GM21367 (cell line): ENCODE data around the gene CACHD1.
"Not testable (repeated sequence)": the region's sequence is repeated elsewhere in the genome, so short reads cannot be mapped to it uniquely, and the experiment has no call there.

Experiments used
- ATAC-seq: cut with Tn5 transposase; IDR thresholded peaks from one replicate; pipeline ENCODE4 v1.9.1; 2021; ENCODE audit not compliant: unreplicated experiment

Gene CACHD1

DNA sequence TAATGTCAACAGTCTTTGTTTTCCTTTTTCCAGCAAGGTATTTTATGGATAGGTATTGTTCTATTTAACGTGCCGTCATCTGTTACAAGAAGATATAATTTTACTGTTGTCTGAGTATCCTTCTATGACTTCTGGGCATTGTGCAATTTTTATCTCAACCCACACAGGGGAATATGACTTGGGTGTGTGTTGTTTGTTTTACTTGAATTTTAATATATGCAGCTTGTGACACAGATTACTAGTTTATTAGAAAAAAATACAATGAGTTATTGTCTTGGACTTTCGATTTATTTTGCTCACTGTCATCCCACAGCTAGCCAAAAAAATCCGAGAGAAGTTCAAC is 111.9 kb downstream of the CACHD1 start:
- ATAC-seq = no peak

DNA sequence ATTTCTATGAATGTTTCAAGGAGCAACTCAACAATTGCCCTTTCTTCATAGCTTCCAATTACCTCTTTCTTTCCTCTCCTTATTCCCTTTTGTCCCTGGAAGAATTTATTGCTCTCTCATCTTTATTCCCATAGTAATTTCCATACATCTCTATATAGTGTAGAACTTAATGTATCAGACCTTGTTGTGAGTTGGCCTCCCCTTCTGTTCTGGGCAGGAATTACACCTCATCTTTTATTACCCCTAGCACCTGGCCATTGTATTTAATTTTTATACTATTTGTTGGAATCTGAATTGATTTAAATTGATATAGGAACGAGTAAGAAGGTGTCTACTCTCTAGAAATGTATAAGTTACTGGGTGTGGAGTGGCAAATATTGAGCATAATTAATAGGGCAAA is 114.5 kb downstream of the CACHD1 start:
- ATAC-seq = no peak

DNA sequence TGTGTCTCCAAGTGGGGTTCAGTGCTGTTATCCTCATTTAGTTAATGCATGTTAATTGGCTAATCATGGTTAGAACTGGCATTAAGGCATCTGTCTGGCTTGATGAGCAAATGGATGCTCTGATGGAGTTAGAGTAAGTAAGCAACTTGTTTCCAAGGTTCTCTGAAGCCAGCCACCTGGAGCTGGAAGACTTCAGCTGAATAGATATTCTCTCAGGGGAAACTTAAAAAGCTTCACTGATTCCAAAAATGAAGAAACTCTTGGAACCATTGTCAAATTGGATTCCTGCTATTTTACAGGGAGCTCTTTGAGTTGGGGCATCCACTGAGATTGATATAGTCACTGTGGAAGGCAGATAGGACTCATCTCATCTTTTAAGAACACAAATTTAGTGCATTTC is 118.9 kb downstream of the CACHD1 start:
- no peak for ATAC-seq

DNA sequence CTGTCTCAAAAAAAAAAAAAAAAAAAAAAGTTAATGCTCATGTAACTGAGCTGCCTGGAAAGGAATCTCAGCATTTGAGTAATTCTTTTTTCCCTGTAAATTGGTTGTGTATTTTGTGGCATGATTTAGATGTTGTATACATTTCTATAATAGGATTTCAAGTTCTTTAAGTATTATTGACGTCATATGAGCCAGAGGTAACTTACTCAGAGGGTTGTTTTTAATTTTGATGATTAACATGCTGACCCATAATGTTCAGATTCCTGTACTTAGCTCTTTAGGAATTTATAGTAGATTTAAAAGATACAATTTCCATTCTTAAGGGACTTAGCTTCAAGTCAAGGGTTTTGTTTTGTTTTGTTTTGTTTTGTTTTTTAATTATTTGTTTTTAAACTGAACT is 120.4 kb downstream of the CACHD1 start:
- ATAC-seq = no peak

DNA sequence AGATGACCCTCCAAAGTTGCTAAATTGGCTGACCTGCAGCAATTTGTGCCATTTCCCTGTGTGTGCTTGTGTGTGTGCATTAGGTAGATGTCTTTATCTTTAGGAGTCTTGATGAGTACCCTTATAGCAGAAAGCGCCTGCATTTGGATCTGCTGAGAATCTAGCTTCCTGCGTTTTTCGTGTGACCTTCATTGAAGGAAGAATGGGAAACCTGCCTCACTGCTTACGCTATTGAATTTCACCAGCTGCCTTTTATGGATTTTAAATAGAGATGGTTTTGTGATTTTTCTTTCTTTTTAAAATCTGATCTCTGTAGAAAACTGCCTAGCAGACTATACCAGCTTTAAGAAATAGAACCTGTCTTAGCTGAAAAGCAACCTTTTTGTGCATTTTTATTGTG is 124.5 kb downstream of the CACHD1 start:
- no peak for ATAC-seq

DNA sequence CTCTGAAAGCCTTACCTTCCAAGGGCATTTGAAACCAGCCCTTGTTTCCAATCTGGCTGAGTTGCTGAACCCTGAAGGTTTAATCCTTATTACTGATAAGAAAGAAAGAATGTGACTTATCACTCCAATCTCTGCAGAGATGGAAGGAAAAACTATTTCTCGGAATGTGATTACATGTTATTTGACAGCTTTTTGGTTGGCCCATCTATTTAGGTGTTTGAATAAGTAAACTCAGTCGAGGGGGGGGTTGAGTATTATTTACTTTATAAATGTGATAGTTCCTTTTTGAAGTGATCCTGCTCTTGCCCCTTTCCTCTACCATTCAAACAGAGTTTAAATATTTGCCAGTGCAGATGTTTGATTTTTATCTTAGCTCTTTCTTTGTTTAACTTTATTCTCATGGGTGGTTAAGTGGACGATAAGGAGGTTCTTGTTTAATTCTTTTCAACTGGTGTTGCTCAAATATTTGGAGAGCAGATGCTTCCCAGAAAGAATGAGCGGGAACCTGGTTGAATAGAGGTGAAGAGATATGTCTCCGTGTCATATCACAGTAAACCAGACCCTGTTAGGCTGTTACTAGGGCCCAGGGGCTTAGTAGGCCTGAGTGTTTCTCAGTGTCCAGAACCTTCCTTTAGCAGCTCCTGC is 126.1 kb downstream of the CACHD1 start:
- ATAC-seq = no peak

DNA sequence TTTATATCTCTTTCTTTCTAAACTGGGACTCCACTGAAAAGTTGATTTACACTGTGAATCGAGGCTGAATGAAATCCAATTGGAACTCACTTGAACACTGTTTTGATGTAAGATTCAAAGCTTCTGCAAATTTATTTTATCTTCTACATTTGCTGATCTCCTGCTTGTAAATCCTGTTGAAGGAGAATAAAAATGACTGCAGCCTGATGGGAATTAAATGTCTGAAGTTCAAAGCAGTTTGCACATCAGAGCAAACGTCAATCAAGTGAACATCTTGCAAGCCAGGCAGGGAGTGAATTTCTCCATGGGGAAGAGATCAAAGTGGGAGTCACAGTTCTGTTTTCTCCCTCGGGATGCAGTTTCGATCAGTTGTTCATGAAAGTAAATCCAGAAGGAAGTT is 127.2 kb downstream of the CACHD1 start:
- no peak for ATAC-seq

DNA sequence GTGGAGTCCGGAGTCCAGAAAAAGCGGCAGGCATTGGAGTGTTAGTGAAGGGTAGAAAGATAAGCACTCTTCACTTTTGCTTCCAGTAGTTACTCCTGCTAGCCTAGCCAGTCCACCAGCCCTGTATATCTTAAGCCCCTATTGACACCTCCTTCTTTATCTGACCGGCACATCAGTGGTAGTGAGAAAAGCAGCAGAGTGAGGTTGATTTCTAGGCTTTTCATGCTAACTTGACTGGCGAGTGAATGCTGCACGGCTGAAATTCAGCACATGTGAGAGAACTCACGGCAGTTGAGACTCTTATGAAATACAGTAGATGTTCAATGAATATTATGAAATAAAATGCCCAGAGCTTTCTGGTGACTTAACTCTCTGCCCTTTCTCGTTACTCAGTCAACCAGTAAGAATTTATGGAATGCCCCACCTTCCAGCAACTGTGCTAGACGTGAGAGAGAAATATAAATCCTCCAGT is 128.2 kb downstream of the CACHD1 start:
- no peak for ATAC-seq

DNA sequence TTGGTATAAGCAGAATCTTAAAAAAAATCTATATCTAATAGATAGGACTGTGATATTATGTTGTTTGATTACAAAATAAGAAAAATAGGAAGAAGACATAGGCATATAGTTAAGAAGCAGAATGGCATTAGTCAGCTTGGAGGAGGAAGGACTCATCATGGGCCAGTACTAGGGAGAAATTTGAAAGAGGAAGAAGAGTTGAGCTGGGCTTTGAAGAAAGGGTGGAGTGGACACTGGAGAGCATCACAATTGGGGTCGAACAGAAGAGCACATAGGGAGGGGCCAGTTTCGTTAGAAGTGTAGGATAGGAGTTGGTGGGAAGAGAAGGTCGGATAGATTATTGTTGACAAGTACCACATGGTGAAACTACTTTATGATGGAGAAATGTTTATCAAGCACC is 129.3 kb downstream of the CACHD1 start:
- ATAC-seq = no peak

DNA sequence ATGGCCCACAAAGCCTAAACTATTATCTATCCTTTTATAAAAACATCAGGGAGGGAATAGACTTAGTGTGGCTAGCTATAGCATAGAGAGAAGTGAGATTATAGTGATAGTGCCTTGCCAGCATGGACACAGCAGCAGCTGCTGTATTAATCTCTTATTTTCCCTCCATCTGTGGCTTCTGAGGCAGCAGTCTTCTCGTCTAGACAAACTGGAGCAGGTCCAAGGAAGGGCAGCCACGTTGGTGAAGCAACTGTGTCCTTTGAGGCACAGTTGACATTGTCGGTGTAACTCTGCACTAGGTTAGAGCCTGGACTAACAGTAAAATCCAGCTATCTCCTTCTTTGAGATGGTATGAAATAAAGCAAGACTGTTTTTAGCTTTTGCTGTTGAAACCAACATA is 131.3 kb downstream of the CACHD1 start:
- ATAC-seq = no peak

DNA sequence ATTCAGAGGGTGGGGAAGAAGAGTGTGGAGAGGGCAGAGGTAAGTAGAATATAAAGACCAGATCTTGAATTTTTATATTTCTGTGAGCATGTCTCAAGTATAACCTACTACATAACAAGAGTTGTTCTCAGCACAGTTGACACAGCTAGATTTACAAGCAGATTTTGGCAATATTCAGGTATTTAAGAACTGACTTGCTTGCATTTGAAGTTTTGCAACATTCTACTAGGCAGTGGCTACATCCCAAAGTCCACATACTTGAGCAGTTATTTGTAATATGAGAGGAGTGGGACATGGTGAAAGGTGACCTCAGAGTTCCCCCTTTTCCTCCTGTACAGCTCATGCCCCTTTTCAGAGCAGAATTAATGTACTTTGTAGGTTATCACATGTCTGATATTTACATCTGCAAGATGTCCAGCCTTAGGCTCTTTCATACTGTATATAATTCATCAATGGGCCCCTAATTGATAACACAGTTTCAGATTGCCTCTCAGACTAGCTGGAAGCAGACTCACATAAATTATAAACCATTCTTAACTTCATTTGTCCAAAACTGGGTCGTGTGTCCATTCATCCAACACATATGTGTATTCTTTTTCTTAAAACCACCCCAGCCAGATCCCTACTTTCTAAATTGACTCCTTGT is 138.2 kb downstream of the CACHD1 start:
- no peak for ATAC-seq

DNA sequence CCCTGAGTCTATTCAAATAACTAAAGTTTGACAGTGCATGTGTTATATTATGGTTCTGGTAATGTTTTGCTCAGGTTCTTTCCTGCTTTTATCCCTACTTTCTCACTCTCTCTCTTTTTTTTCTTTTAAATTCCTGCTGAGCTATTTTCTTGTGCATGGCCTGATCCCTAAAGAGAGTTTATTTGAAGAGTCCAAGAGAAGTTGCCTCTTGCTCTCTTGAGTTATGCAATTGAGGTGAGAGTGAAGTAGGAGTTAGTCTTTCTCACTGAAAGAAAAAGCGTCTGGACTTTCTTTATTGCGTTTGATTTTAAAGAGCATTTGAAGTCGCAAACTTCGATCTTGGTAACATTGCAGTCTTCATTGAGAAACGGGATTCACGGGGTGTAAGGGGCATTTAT is 138.7 kb downstream of the CACHD1 start:
- ATAC-seq = no peak

DNA sequence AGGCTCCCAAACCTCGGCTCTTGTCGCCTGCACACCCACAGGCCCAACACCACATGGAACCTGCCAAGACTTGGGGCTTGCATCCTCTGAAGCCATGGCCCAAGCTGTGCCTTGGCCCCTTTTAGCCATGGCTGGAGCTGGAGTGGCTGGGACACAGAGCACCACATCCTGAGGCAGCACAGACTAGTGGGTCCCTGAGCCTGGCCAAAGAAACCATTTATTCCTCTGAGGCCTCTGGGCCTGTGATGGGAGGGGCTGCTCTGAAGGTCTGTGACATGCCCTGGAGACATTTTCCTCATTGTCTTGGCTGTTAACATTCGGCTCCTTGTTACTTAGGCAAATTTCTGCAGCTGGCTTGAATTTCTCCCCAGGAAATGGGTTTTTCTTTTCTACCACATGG is 141.0 kb downstream of the CACHD1 start:
- not testable (repeated sequence) for ATAC-seq

DNA sequence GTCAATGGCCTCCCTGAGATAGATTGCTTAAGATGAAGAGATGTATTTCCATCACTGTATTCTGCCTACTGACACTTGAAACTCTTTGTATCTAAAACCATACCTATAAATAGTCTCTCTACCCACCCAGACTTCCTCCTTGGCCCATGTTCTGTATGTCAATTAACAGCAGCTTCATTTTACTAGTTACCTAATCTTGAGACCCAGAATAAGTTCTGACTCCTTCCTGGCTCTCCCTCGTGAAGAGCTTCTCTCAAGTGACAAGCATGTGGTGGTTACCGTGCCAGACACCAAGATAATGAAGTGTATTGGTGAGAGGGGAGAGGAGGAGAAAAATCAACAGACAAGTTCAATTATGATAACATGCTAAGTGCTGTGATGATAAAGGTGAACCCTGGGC is 146.1 kb downstream of the CACHD1 start:
- no peak for ATAC-seq

DNA sequence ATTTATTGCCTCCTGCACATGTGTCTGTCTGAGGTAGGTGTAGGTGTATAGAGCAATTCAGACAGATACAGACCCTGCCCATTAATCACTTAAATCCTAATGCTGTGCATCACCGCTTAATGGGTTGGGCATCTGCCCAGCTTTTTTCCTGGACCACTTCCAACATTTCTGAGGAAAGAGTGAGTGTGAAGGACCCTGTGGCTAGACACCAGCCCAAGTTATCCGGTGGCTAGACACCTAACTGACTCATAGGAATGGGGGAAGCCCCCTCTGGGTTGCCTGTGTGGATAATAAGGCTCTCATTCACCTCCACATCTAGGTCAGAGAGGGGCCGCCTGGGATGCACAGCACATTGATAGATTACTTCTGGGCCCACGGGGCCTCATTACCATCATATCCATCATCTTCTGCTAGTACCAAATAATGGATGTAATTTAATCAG is 153.8 kb downstream of the CACHD1 start:
- no peak for ATAC-seq

DNA sequence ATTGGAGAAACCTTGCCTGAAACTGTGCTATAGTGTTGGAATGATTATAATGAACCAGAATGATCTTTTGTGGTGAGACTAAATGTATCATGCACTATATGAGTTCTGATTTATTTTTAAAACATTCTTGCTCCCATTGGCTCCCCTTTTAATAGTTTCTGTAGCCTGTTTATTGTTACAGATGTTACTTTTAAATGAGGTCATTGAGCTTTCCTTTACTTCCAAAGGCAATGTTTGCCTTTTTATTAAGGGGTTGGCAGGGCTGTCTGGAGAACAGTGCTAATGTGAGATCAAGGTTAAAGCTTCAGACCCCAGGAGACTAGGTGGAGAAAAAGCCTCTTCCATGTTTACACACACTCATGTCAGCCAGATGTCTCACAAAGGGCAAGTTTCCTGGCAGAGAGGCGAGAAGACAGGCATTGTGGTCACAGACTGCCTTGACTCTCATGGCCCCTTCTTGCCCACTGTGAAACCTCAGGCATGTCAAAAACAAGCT is 154.3 kb downstream of the CACHD1 start:
- no peak for ATAC-seq

DNA sequence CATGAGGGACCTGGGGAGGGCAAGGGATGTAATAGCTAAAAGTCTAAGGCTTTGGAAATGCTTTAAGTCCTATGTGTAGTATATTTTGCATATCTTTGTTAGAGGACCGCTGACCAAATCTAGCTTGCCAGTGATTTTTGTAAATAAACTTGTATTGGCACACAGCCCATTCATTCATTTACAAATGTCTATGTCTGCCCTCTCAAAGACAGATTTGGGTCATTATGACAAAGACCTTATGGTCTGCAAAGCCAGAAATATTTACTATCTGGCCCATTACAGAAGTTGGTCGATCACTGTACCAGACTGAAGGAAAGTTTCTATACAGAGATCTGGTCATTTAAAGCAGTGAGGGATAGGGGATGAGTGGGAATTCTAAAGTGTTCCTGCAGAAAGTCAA is 154.9 kb downstream of the CACHD1 start:
- no peak for ATAC-seq

DNA sequence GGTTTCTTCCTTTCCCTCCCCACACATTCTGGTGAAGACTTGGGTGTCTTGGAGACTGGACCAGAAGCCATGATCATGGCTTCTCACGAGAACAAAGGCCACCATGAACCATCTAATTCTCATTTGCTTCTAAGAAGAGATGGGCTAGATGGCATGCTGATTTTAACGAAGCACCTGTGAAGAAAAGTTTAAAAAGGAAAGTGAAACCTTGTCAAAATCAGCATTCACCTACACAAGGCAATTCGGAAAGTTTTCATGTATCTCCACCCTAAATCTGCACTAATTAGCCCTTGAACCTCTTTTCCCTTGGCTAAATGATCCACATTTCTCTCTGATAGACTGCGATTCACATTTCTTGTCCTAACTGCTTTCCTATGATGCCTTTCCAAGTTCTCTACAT is 160.7 kb downstream of the CACHD1 start:
- ATAC-seq = no peak

DNA sequence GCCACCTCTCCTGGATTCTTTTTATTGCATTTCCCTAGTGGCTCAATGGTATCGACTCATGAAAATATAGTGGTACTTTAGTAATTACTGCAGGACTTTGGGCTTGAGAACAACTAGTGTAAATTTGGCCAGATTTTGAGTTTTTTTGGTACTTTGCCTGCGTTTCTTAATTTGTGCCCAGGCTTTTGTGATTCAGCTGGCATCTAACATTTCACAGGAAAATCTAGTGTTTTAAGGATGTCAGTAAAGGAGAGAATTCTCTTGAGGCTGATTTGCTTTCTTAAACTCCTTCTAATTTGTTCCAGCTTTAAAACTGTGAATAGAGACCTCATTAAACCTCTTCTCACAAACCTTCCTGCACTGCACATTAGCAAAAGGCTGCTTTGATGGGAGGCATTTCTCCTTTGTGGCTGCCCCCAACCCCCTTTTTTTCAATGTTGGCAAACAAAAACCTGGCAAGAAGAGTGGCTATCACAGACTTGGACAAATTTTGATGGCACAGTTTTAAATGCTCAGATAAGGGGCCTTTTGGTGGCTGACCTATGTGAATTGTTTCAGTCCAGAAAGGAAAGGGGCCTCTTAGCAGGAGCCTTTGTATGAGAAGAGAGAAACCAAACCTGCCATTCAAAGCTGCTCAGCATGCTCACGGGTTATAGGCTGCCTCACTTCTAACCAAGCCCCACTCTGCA is 161.6 kb downstream of the CACHD1 start:
- no peak for ATAC-seq

DNA sequence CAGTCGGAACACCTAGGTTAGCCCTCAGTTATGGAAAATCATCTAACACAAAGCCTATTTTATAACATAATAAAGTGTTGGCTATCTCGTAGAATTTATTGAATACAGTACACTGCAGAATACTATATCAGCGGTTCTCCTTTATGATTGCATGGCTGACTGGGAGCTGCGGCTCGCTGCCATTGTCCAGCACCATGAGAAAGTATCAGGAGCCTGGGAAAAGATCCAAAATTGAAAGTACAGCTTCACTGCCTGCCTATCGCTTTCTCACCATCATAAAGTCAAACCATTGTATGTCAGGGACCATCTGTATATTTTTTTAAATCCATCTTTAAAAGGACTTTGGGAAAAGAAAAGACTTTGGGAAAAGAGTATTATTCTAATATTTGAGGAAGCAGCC is 163.0 kb downstream of the CACHD1 start:
- no peak for ATAC-seq

DNA sequence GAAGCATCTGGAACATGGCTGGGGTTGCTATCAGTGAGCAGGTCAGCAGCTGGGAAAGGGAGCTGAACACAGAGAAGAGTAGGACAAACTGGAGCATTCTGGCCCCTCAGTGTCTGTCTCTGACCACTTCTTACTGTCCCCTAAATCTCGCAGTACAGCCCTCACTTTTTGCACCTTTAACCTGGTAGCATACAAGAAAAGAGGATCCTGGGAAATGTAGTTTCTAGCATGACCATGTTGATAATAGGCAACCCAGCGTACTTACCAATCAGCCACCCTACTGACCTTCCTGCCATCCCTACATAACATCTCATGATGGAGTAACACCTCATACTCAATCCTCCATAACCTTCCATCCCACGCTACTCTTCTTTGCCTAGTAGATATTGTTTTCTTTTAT is 175.8 kb downstream of the CACHD1 start:
- no peak for ATAC-seq

DNA sequence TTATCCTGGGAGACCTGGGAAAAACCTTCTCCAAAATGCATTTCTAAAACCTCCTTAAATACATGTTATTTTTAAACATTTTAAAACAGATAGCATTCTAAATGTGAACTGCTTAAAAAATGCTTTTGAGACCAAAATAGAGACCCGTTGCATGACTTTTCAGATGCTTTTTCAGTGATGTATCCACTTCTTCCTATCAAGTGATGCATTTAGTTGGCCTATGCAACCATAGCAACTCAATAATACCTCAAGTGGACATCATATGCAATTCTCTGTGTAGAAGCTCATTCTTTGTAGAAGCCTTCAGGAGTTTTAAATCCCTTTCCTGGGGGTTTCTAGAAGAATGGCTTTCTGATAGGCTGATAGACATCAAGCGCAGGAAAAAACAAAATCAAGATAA is 180.5 kb downstream of the CACHD1 start:
- no peak for ATAC-seq
